Neural progenitor cell (in vitro differentiated cells): Measurements from ENCODE around the gene NUDT3.

Source experiments
- EZH2phosphoT487 ChIP-seq: fragments of 200-600 bp; sonication (generic); IDR thresholded peaks from 2 replicates; pipeline ENCODE4 v1.6.1; 2017; ENCODE audit warnings: antibody characterized with exemption
- TF ChIP-seq, protein P1 (sequence below): fragments of 200-600 bp; sonication (generic); IDR thresholded peaks from 2 replicates; pipeline ENCODE4 v1.5.1; 2017; ENCODE audit warnings: antibody characterized with exemption, mild to moderate bottlenecking

- no peak for TF ChIP-seq EZH2phosphoT487
- TF ChIP-seq, protein P1, sequence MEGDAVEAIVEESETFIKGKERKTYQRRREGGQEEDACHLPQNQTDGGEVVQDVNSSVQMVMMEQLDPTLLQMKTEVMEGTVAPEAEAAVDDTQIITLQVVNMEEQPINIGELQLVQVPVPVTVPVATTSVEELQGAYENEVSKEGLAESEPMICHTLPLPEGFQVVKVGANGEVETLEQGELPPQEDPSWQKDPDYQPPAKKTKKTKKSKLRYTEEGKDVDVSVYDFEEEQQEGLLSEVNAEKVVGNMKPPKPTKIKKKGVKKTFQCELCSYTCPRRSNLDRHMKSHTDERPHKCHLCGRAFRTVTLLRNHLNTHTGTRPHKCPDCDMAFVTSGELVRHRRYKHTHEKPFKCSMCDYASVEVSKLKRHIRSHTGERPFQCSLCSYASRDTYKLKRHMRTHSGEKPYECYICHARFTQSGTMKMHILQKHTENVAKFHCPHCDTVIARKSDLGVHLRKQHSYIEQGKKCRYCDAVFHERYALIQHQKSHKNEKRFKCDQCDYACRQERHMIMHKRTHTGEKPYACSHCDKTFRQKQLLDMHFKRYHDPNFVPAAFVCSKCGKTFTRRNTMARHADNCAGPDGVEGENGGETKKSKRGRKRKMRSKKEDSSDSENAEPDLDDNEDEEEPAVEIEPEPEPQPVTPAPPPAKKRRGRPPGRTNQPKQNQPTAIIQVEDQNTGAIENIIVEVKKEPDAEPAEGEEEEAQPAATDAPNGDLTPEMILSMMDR = no peak
Measured at GRCh38 chr6:34386316-34387137, 5.9 kb downstream of the NUDT3 start.
